HG03439 (cell line): Measurements from ENCODE around the gene GNG11.

Source experiments
- ATAC-seq: cut with Tn5 transposase; IDR thresholded peaks from one replicate; pipeline ENCODE4 v1.9.1; 2021; ENCODE audit warnings: mild to moderate bottlenecking, moderate library complexity; ENCODE audit not compliant: unreplicated experiment

Gene GNG11

DNA sequence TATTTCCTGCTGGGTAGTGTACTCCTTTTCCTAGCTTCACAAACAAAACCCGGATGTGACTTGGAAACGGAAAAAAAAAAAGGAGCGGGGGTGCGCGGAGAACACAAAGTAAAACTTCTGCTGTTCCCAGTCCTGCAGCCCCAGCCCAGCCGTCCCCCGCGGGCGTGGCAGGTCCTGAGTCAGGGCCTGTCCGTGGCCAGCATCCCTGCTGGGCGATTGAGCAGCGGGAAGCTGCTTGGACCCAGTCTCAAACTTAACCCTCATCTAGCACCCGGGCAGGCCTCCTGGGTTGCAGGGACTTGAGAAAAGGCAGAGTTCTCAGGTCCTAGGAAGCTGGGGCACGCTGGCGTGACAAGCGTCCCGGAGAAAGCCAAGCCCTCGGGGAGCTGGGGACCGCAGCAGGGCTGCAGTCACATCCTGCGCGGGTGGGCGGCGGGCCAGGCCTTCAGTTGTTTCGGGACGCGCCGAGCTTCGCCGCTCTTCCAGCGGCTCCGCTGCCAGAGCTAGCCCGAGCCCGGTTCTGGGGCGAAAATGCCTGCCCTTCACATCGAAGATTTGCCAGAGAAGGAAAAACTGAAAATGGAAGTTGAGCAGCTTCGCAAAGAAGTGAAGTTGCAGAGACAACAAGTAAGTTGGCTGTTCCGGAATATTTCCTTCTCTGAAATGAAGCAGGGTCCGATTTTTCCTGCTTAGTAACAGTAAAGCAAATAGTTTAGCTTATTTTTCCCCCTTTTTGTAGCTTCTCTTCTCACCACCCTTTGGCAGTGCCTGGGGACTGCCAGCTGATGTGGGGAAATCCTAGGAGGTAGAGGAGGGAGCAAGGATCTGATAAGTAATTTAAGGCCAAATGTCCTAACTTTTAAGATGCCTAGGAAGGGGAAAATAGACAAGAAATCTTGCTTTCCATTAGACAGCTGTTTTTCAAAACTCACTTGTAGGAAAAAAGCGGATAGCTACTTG is at the start of gene GNG11:
Gene GNG11 (plus strand): TSS at position 129 of the 960 bp plus-strand sequence. CDS start 403 bp downstream, at position 532.
- peak; percentile 91 for ATAC-seq

DNA sequence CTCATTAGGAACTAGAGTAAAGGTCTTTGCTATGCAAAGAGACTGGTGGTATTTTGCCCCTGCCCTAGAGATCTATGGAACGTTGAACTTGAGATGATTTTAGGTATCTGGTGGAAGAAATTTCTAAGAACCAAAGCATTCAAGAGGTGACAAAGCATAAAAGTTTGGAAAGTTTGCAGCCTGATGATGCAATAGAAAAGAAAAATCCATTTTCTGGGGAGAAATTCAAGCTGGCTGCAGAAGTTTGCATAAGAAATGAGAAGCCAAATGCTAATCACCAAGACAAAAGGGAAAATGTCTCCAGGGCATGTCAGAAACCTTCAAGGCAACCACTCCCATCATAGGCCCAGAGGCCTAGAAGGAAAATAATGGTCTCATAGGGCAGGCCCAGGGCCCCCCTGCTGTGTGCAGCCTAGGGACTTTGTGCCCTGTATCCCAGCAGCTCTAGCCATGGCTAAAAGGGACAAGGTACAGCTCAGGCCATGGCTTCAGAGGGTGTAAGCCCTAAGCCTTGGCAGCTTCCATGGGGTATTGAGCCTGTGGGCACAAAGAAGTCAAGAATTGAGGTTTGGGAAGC is 47.4 kb upstream of the GNG11 start:
- no peak for ATAC-seq

DNA sequence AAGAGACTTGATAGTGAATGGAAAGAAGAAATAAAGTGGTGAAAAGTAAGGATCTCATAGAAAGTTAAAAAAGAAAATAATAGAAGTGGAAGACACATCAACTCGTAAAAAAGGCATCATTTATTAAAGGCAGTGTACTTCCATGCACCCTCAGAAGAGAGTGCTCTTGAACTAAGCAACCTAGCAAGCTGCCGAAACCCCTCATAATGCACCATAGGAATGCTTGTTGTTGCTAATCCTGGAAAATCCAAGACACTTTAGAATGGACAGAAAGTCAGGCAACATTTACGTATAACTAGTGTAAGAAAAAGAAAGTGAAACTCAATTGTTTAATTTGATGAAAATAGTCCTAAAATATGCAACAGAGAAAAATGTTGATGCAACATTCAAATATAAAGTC is 43.8 kb upstream of the GNG11 start:
- ATAC-seq = no peak

DNA sequence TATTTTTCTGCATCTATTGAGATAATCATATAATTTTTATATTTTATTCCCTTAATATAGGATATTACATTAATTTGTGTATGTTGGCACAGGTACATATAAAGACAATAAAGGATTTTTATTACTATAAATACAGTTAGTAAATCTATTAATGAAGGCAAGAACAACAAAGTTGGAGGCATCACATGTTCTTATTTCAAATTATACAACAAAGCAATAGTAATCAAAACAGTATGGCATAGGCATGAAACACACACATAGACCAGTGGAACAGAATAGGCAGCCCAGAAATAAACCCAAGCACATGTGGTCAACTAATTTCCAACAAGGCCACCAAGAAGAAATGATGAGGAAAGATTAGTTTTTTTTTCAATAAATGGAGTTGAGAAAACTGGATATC is 42.2 kb upstream of the GNG11 start:
- no peak for ATAC-seq

DNA sequence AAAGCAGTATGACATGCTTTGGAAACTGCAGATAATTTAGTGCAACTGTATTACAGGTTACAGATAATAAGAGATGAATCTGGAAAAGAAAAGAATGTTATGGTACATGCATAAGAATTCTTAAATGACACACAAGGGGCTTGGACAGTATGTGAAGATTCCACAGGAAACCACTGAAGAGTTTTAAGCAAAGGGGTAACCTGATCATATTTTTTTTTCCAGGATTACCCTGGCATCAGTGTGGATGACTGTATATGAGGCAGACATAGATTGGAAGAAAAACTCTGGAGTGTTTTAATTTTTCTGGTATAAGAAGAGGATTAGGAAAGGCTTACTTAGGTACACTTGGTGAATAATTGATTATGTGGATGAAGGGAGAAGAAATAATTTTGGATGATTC is 39.1 kb upstream of the GNG11 start:
- ATAC-seq = no peak

DNA sequence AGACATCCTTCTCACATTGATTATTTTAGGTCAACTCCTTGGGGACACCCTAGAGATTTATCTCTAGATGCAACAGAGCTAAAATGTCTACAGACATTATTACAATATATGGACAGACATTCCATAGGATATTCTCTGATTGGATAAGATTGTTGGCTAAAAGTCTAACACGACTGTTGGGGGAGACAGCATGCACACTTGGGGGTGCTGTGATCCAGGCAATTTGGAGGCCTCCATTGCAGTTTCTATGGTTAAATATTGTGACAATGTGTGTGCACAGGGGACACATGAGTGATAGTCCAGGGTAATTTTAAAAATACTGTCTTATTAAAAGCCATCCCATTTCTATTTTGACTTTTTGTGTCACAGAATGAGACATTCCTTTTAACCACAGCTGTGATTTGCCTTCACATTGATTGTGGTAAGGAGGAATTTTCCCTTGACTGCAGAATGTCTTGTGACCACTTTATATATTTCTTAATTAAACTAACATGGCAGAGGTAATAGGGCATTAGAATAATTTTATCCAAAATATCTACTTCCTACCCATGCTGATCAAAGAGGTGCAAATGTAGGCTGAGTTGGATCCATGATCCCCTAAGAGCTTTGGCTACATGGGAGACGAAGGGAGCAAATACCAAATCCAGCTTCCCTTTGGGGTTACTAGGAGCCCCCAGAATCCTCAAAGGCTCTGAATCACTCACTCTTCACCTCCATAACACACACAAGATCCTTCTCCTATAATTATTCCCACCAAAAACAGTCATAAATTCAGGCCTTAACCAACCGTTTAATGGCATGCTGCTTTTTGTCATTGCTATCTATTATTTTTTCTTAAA is 38.2 kb upstream of the GNG11 start:
- ATAC-seq = no peak

DNA sequence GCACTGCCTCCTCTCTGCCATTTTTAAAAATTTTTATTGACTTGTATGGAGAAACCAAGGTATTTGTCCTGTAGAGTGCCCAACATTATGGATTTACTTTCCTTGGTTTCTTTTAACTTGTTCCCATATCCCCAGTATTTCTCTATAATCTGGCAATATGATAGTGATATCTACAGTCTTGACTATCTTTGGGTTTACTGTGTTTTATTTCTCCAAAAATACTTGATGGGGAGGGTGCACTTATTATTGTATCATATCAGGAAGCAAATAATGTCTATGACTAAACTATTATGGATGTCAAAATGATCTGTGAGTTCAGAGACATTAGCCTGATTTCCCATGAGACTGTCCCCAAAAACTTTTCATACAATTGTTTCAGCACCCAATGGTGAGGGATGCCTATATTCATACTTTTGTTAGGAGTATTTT is 37.6 kb upstream of the GNG11 start:
- ATAC-seq = no peak

DNA sequence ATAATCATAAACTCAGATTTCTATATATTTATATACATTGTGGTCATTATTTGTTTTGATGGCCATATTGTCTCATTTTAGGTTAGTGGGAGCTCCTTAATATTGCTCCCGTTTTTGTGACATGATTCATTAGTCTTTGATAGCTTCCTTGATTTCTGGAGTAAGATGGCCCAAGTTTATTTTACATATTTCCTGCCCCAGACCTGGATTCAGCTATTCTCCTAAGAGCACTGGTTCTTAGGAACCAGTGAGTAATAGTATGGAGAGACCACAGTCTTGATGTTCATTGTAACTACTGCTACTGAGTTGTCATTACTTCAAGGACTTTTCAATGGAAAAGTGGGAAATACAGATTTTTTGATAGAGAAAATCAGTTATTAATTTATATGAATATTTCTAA is 37.0 kb upstream of the GNG11 start:
- no peak for ATAC-seq

DNA sequence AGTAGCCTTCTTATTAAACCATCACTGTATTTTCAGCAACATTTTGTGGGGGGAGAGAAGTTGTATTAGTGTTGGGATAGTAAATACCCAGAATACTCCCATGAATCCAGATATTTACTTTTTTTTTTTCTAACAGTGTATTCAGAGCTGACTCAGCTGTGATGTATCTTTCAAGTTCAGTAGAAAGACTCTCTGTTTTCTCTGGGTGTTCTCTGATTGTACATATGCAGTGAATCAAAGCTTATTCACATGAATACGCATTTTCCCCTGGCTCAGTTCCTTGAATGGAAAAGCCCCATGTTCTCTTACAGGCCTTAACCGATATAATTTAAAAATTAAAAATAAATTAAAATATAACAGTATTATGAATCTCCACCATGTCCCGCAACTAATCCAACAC is 32.3 kb upstream of the GNG11 start:
- ATAC-seq = no peak

DNA sequence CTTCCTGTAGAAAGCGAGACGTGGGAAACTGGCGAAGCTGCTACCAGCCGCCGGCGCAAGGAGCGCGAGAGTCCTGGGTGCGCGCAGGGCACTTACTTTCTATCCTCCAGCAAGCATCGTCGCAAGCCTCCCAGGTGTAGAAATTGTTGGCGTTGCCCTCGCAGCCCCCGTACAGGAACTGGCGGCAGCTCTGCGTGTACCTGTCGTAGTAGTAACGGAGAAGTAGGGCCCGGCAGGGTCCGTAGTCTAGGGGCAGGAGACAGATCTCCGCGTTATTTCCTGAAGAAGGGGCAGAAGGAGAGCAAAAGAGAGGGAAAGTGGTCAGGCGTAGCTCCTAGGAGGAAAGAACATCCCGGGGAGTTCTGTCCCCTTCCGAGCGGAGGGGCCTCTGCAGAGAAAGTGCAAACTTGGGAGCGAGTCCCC is 31.5 kb upstream of the GNG11 start:
- peak; percentile 50 for ATAC-seq

DNA sequence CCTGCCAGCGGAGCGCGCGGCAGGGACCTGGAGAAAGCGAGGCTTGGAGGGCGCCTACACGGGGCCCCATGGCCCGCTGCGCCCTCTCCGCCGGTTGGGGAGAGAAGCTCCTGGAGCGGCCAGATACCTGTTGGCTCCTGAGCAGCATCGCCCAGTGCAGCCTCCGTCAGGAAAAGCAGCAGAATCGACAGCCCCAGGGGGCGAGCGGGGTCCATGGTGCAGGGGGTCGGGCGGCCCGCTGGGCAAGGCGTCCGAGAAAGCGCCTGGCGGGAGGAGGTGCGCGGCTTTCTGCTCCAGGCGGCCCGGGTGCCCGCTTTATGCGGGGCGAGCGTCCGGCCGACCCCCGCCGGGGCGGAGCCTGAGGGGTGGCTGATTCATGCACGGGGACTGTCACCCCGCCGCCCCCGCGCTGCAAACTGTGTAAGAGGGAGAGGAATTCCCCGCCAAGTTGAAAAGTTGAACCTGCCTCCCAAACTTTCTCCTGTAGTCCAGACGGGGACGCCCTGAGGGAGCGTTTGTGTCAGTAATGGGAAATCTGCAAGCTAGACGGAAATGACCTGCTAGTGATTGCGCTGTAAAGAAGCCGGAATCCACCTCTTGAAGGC is 31.0 kb upstream of the GNG11 start, which contains the start of gene TFPI2:
Gene TFPI2 (minus strand): TSS at position 290 of the 605 bp plus-strand sequence. CDS start 75 bp downstream, at position 215.
- ATAC-seq = peak; percentile 46

DNA sequence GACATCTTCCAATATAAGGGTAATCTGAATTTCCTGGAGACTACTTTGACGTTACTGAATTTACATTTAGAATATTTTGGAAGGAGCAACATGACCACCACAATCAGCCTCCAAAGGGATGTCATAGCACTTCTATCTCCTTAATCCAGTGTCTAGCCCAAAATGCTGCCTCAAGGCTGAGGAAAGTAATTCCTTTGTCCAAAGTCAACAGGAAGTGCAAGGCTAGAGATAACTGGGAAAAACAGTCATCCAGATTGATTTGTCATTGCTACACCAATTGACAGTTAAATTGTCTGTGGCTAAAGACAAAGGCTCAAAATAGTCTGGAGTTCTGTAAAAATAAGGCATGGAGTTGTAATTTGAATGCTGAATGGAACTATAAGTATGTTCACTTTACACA is 27.1 kb upstream of the GNG11 start:
- ATAC-seq = no peak

DNA sequence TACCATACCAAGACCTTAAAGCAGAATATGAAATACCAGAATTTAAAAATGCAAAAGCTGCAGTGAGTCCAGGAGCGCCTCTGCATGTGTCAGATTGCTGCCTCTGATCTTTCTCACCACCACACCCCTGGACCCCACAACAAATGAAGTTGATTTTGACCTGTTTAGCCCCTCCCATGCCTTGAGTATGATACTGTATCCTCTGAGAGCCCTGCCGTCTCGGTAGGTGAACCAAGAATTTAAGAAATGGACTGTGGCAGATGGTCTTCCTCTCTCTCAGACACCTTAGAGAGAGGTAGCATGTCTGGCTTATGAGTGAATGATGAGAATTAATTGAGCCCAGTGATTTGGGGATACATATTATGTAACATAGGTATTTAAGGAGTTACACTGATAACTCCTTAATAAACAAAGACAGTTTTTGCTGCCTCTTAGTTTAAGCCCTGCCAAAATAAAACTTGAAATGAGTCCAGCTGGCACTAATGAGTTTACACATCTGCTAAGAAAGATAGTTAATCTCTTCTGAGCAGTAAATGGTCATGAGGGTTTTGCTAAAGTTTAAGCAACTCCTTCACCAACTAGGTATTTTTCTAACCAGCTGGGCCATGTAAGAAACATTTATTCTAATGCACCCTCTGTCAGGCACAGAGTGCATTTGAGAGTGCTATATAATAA is 26.4 kb upstream of the GNG11 start:
- ATAC-seq = no peak

DNA sequence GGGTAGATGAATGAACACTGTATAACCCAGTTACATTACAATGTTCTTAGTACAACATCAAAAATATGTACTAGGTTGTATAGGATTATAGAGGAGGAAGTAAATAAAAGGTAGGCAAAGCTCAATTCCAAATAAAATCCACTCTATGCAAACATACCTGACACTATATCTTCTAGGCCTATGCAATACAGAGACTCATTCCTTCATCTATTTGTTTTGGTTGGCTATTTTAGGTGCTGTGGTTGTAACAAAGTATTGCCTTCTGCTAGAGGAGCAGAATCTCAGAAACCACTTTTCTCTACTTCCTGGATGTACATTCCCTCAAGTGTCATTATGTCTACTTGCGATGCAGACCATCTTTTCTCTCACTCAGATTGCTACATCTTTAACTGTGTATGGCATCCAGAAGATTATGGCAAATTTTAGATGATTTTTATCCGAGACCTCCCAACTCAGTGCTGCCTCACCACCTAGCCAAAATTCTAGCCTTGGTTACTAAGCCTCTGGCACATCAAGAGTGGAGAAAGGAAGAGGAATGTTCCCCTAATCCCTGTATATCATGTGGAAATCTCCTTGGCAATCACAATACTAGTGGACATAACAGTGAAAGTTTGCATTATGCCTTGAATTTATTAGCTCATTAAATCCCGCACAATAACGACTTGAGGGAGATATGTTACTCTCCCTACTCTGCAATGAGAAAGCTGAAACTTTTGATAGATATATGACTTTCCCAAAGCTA is 25.5 kb upstream of the GNG11 start:
- ATAC-seq = no peak

DNA sequence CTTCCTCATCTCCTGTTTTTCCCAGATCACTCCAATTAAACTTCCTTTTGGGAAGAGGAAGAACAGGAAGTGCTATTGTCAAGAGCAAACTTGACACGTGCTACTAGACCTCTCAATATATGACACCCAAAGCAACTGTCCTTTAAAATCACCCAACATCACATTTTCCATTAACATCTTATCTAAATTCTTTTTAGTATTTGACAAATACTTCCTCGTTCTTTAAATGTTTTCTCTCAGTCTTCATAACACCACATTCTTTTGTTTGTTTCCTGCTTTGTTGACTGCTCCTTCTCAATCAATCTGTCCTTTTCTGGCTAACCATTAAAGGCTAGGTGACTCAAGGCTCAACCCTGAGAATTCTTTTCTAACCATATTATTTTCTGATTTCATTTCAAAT is 23.9 kb upstream of the GNG11 start:
- ATAC-seq = no peak

DNA sequence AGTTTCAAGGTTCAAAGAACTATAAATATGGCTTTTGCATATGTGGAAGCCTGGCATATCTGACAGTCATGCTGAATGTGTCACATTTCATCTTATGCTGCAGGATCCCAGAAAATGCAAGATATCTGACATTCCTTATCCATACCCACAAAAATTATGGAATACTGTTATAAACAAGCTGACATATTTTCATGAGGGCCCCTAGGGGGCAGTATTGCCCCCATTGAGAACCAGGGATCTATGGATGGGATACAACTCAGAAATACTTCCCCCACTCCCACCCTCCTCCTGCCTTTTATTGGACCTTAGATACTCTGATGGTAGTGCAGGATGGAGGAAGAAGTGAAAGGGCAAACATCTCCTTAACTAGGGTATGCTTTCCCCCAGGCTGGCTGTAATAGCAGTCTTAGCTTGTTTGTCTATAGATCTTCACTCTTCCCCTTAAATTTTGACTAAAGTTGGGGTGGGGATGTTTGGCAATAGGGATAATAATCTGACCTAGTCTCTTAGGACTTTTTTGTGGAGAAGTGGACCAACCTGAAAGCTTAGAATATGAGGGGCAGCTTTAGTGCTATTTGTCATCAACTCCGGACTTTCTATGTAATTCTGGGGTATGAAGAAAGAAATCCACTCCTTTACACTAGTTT is 18.6 kb upstream of the GNG11 start:
- no peak for ATAC-seq

DNA sequence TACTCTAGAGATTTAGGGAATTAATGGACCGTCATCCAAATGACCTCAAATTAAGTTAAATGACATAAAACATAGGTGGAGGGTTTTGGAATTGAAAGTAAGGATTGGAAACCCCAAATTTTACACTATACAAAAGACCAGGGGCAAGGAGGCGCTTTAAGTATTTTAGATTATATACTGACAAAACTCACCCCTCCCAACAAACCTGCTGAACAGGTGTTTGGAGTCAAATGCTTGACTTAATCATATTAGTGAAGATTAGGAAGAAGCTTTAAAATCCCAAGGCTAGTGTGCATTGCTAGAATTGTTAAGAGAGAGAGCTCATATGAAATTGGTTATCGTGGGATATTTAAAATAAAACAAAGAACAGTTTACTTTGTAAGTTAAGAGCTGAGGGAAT is 15.3 kb upstream of the GNG11 start, which contains the start of gene GNGT1:
Gene GNGT1 (plus strand): TSS at position 301 of the 400 bp plus-strand sequence. CDS start 180 bp downstream, outside the sequence.
- ATAC-seq = no peak

DNA sequence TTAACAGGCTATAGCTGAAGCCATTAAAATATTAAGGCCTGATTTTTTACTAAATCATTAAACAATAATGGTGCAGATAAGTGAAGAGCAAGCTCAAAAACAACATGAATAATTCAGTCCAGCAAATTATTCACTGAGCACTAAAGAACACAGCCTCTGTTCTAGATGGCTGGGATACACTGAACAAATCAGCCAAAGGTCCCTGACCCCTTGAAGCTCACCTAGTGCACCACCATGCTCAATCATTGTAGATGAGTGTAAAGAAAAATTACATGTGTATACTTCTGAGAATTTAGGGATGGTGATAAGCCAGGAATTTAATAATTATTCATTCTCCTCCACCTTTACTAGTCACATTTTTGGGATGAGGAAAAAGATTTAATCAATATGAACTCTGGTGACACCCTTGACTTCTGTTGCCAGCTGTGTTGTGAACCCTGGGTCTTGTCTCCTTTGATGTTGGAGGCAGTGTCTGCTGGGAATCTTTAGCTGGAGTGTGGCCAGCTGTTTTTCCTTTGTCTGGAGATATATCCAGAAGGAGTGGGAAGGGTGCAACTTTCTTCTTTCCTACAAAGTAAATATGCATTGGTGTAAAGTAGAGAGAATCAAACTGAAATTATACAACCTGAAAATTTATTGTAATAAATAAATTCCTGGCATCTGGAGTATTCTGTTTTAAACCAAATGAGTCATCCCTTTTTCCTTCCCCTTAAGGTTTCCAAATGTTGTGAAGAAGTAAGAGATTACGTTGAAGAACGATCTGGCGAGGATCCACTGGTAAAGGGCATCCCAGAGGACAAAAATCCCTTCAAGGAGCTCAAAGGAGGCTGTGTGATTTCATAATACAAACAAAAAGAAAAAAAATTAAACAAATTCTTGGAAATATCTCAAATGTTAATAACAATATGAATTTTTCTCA is 11.2 kb upstream of the GNG11 start:
- no peak for ATAC-seq
